Lower leg skin (tissue), 4 donors: ENCODE results near the gene SRPX. TPM values are rescaled to one million over a fixed set of nuclear protein-coding genes. Genes with fewer than 3 reads are reported as not detected.

Source experiments
- DNase-seq, 2 donors: peaks; one replicate each; pipeline ENCODE4 v3.0.0-alpha.2; 2019; ENCODE audit warnings: low spot score in 2 of 2
- H3K4me3 ChIP-seq: fragments of 200-600 bp; sonication (generic); 2 replicates; pipeline ENCODE4 v1.5.1; 2017; ENCODE audit warnings: mild to moderate bottlenecking, low read depth; ENCODE audit not compliant: poor library complexity, severe bottlenecking
- POLR2A ChIP-seq, 2 donors: fragments of 450-650 bp; IDR thresholded peaks; one replicate each; pipeline ENCODE4 v1.6.1; 2016 to 2017; ENCODE audit warnings: antibody characterized with exemption in 2 of 2, mild to moderate bottlenecking in 1 of 2, moderate library complexity in 1 of 2
- WGBS, 2 donors: methylation state at CpG; one replicate each; pipeline ENCODE4 v1.1.5; 2018; 5-methylcytosine and 5-hydroxymethylcytosine counted together
- intact Hi-C: fragments of 100-400 bp; cut with DNase I; formaldehyde crosslinking; loops from one replicate; pipeline ENCODE4 v1.15.0; 2023; ENCODE audit warnings: low total_unique reads
- total RNA-seq, 4 donors: library from RNA; depleted of rRNA; stranded (reverse); fragments of >200 nt; gene quantifications; one replicate each; pipeline ENCODE4 v1.1.0, GENCODE V29; 2016
- TF ChIP-seq, protein P1 (sequence below), 3 donors: fragments of 450-650 bp; IDR thresholded peaks; one replicate each; pipeline ENCODE4 v1.5.1; 2016; ENCODE audit warnings: antibody characterized with exemption in 3 of 3, mild to moderate bottlenecking in 3 of 3, moderate library complexity in 2 of 3

Gene SRPX
- total RNA-seq, 4 donors from 2014 or later = 13.4 to 56.5 (median 22.3) TPM

- DNase-seq = no peak
- intact Hi-C loops = no loop called here
- no peak overlapping the region for H3K4me3 ChIP-seq
- TF ChIP-seq POLR2A (IDR thresholded peaks at IDR 0.05) = no peak
- TF ChIP-seq, protein P1, sequence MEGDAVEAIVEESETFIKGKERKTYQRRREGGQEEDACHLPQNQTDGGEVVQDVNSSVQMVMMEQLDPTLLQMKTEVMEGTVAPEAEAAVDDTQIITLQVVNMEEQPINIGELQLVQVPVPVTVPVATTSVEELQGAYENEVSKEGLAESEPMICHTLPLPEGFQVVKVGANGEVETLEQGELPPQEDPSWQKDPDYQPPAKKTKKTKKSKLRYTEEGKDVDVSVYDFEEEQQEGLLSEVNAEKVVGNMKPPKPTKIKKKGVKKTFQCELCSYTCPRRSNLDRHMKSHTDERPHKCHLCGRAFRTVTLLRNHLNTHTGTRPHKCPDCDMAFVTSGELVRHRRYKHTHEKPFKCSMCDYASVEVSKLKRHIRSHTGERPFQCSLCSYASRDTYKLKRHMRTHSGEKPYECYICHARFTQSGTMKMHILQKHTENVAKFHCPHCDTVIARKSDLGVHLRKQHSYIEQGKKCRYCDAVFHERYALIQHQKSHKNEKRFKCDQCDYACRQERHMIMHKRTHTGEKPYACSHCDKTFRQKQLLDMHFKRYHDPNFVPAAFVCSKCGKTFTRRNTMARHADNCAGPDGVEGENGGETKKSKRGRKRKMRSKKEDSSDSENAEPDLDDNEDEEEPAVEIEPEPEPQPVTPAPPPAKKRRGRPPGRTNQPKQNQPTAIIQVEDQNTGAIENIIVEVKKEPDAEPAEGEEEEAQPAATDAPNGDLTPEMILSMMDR (IDR thresholded peaks at IDR 0.05) = no peak
- 71 to 95% methylated on average over 3 of the region's 3 CpGs for WGBS, 2 donors
Observed at GRCh38 chrX:38205039-38205438, 15.6 kb downstream of the SRPX start.

GRCh38 chrX:38192007-38192810 is 28.5 kb downstream of the SRPX start:
- H3K4me3 ChIP-seq = no peak overlapping the region
- intact Hi-C loops = no loop called here
- TF ChIP-seq, protein P1 (IDR thresholded peaks at IDR 0.05) = no peak
- no peak for TF ChIP-seq POLR2A (IDR thresholded peaks at IDR 0.05)
- WGBS, 2 donors = 22 to 33% methylated on average over 4 to 5 of the region's 5 CpGs
- no peak for DNase-seq

- no peak for TF ChIP-seq POLR2A (IDR thresholded peaks at IDR 0.05)
- TF ChIP-seq, protein P1 (IDR thresholded peaks at IDR 0.05) = no peak
- WGBS, 2 donors = 54 to 64% methylated on average over 7 of the region's 7 CpGs
- no peak overlapping the region for H3K4me3 ChIP-seq
- intact Hi-C loops = no loop called here
- no peak for DNase-seq
Observed at GRCh38 chrX:38189431-38190250, 31.0 kb downstream of the SRPX start.

- DNase-seq = no peak
- 44 to 64% methylated on average over 1 of the region's 1 CpG for WGBS, 2 donors
- no peak overlapping the region for H3K4me3 ChIP-seq
- no peak for TF ChIP-seq POLR2A (IDR thresholded peaks at IDR 0.05)
- TF ChIP-seq, protein P1 (IDR thresholded peaks at IDR 0.05) = no peak
- intact Hi-C loops = no loop called here
Observed at GRCh38 chrX:38183596-38183995, 37.1 kb downstream of the SRPX start.

DNA sequence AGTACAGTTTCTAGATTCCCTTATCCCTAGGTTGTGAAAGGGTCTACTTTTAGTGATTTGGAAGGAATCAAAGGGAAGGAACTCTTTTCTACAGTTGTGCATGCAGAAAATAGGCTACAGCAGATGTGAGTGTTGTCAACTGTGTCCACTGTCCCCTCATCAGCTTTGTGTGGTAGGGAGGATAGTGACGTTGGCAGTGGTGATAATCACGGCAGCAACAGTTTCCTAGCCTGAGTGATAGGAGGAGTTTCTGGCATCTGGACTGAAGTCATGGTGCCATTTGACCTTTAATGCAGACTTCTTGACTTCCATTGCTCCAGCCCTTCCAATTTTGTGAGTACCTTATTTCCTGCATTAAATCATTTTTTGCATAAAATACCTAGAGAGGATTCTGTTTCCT is 39.3 kb downstream of the SRPX start:
- DNase-seq = no peak
- TF ChIP-seq, protein P1 (IDR thresholded peaks at IDR 0.05) = no peak
- TF ChIP-seq POLR2A (IDR thresholded peaks at IDR 0.05) = no peak
- H3K4me3 ChIP-seq = no peak overlapping the region
- intact Hi-C loops = no loop called here
- whole genome bisulfite sequencing, 2 donors = 94 to 100% methylated on average over 2 of the region's 2 CpGs
